Stimulated activated CD8-positive, alpha-beta memory T cell treated with anti-CD3 and anti-CD28 coated beads, Interleukin-7, amount 100 ng/mL, for 24 hours (primary cell): ENCODE measurements around the gene CCL17.

ENCODE experiments used
- DNase-seq: peaks from one replicate; pipeline ENCODE4 v3.0.0-alpha.2; 2020; ENCODE audit warnings: low read depth

Gene CCL17

DNA sequence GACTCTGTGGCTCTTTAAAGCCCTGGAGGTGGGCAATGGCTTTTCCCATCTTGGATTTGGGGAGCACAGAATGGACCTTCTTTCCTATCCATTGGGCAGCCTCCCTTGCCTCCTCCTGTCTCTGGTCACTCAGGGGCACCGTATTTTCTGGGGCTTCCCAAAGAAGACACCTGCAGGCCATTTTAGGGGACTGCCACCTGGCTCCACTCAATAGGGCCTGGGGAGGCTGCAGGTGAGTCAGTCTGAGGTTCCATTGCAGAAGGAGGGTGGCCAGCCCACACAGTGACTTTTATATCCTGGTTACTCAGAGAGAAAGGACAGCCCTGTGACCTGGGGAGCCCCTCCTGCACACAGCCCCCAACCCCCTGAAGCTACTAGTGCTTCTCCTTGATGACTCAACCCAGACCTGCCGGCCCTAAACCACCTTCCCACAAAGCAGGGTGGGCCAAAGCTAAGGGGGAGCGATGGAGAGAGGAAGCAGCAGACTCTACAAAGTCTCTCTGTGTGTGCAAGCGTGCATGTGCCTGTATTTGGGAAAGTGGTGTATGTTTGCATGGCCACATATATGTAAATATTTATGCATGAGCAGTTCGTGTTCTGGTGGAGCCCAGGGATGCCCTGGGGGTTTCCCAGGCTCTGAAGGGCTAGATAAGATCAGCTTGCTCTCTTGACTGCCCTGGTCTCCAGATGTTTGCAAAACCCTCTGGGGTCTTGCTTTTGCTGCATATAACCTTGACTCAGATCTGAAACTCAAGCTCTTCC is 27.3 kb upstream of the CCL17 start:
- DNase-seq, result no peak

DNA sequence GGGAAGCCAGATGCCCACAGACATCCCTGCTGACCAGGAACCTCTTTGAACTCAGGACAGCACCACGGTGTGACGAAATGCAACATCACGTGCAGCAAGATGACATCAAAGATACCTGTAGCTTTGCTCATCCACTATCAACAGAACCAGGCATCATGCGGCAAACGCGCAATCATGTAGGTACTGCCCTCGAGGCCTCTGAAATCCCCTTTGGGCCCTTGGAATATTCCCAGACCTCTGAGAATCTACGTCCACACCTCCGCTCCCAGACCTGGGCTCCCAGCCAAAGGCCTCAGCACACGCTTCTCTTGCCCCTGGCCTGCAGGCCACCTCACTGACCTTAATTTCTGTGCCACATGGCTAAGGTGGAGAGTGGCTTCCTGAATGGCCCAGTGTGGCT is 25.0 kb upstream of the CCL17 start:
- no peak for DNase-seq

DNA sequence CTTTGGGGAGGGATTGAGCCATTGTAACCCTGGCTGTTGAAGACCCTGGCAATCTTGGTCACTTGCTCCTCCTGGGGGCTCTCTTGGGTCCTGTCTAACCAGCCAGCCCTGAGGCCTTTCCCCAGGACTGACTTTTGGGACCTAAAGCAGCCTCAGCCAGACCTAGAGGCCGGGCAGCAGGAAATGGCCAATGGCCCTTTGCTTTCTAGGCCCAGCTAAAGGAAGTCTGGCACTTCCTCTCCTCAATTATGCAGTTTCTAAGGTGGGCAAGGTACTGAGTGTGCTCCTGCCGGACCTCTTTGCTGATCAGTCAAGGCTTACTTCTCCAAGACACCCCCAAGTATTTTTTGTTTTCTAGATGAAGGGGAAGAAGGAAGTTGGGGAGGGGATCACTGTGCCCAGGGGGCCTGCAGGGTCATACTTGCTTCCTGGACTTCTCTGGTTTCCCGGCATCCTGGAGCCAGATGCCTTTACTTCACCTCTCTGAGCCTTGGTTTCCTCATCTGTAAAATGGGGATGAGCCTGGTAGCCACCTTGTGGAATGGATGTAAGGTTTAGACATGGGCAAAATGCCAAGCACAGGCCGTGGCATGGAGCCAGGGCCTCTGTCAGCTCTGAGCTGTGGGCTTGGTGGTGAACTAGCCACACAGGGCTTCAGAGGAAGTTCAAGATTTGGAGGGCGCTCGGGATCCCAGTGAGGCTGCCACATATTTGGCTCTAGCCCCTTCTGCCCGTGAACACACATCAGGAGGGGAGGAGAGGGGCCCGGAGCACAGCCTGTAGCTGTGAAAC is 23.7 kb upstream of the CCL17 start:
- no peak for DNase-seq

DNA sequence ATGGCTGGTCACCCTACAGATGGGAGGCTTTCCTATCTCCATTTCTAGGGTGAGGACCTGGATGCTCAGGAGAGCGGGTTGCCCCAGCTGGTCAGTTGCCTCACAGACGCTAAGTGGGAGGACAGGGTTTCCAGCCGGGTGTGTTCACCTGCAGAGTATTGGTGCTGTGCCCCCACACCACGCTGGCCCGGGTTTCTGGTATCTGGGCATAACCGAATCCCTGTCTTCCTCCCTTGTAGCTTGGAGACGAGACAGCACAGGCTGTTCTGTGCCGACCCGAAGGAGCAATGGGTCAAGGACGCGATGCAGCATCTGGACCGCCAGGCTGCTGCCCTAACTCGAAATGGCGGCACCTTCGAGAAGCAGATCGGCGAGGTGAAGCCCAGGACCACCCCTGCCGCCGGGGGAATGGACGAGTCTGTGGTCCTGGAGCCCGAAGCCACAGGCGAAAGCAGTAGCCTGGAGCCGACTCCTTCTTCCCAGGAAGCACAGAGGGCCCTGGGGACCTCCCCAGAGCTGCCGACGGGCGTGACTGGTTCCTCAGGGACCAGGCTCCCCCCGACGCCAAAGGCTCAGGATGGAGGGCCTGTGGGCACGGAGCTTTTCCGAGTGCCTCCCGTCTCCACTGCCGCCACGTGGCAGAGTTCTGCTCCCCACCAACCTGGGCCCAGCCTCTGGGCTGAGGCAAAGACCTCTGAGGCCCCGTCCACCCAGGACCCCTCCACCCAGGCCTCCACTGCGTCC is 22.6 kb upstream of the CCL17 start:
- no peak for DNase-seq

DNA sequence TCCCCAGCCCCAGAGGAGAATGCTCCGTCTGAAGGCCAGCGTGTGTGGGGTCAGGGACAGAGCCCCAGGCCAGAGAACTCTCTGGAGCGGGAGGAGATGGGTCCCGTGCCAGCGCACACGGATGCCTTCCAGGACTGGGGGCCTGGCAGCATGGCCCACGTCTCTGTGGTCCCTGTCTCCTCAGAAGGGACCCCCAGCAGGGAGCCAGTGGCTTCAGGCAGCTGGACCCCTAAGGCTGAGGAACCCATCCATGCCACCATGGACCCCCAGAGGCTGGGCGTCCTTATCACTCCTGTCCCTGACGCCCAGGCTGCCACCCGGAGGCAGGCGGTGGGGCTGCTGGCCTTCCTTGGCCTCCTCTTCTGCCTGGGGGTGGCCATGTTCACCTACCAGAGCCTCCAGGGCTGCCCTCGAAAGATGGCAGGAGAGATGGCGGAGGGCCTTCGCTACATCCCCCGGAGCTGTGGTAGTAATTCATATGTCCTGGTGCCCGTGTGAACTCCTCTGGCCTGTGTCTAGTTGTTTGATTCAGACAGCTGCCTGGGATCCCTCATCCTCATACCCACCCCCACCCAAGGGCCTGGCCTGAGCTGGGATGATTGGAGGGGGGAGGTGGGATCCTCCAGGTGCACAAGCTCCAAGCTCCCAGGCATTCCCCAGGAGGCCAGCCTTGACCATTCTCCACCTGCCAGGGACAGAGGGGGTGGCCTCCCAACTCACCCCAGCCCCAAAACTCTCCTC is 21.9 kb upstream of the CCL17 start:
- DNase-seq, result no peak

DNA sequence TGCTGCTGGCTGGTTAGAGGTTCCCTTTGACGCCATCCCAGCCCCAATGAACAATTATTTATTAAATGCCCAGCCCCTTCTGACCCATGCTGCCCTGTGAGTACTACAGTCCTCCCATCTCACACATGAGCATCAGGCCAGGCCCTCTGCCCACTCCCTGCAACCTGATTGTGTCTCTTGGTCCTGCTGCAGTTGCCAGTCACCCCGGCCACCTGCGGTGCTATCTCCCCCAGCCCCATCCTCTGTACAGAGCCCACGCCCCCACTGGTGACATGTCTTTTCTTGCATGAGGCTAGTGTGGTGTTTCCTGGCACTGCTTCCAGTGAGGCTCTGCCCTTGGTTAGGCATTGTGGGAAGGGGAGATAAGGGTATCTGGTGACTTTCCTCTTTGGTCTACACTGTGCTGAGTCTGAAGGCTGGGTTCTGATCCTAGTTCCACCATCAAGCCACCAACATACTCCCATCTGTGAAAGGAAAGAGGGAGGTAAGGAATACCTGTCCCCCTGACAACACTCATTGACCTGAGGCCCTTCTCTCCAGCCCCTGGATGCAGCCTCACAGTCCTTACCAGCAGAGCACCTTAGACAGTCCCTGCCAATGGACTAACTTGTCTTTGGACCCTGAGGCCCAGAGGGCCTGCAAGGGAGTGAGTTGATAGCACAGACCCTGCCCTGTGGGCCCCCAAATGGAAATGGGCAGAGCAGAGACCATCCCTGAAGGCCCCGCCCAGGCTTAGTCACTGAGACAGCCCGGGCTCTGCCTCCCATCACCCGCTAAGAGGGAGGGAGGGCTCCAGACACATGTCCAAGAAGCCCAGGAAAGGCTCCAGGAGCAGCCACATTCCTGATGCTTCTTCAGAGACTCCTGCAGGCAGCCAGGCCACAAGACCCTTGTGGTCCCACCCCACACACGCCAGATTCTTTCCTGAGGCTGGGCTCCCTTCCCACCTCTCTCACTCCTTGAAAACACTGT is 21.0 kb upstream of the CCL17 start:
- DNase-seq, result no peak

DNA sequence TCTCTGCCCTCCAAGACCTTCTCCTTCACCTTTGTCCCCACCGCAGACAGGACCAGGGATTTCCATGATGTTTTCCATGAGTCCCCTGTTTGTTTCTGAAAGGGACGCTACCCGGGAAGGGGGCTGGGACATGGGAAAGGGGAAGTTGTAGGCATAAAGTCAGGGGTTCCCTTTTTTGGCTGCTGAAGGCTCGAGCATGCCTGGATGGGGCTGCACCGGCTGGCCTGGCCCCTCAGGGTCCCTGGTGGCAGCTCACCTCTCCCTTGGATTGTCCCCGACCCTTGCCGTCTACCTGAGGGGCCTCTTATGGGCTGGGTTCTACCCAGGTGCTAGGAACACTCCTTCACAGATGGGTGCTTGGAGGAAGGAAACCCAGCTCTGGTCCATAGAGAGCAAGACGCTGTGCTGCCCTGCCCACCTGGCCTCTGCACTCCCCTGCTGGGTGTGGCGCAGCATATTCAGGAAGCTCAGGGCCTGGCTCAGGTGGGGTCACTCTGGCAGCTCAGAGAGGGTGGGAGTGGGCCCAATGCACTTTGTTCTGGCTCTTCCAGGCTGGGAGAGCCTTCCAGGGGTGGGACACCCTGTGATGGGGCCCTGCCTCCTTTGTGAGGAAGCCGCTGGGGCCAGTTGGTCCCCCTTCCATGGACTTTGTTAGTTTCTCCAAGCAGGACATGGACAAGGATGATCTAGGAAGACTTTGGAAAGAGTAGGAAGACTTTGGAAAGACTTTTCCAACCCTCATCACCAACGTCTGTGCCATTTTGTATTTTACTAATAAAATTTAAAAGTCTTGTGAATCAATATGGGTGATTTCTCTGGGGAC is 20.1 kb upstream of the CCL17 start:
- no peak for DNase-seq

DNA sequence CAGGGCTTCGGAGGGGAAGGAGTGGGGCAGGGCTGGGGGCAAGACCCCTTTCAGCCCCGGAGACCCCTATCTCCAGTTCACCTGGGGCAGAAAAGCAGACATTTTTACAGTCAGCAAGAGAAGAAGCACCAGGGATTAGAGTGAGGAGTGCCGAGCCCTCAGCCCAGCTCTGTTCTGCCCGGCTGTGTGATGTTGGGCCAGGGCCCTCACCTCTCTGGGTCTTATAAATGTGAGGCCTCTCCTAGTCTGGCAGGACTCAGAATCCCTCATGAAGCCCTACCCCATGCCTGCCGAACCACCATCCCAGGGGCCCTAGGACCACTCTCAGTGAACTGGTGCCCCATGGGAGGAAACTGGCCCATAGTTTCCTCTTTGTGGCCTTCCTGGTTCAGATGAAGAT is 19.5 kb upstream of the CCL17 start:
- DNase-seq, result no peak

DNA sequence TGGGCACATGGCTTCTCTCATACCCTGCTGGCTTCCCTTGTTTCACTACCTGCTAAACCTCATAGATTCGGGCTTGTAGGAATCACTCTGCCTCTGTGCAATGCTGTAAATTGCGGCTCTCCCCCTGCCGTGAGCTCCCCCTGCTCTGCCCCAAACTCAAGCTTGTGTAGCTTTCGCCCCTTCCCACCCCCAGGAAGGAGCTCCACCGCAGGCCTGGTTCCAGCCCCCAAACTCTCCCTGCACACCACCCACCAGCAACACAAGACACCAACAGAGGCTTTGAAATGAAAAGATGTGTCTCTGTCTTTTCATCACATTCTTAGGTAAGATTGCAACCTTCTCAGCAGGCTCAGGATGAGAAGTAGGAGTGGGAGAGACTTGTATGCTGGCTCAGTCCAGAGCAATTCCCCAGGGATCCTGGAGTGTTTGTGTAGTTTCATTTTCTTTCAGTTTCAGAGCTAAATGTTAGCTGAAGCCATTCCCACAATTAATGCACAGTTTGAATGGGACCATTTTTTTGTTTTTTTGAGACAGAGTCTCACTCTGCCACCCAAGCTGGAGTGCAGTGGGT is 18.1 kb upstream of the CCL17 start:
- DNase-seq, result no peak

DNA sequence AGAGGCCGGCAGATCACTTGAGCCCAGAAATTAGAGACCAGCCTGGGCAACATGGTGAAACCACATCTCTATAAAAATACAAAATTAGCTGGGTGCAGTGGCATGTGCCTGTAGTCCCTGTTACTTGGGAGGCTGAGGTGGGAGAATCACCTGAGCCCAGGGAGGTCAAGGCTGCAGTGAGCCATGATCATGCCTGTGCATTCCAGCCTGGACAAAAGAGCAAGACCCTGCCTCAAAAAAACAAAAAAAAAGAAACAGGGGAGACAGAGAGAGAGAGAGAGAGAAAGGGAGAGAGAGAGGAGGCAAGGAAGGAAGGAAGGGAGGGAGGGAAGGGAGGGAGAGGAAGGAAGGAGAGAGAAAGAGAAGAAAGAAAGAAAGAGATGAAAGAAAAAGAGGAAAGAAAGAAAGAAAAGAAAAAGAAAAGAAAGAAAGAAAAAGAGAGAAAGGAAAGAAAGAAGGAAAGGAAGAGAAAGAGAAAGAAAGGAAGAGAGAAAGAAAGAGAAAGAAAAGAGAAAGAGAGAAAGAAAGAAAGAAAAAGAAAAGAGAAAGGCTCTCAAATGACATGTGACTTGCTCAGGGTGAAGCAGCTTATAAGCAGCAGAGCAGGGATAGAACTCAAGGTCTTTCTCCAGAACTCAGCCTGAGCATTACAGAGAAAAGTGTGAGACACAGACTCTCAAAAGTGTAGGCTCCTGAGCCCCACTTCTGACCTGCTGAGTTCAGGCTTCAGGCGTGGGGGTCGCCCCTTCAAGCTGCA is 16.8 kb upstream of the CCL17 start:
- no peak for DNase-seq

DNA sequence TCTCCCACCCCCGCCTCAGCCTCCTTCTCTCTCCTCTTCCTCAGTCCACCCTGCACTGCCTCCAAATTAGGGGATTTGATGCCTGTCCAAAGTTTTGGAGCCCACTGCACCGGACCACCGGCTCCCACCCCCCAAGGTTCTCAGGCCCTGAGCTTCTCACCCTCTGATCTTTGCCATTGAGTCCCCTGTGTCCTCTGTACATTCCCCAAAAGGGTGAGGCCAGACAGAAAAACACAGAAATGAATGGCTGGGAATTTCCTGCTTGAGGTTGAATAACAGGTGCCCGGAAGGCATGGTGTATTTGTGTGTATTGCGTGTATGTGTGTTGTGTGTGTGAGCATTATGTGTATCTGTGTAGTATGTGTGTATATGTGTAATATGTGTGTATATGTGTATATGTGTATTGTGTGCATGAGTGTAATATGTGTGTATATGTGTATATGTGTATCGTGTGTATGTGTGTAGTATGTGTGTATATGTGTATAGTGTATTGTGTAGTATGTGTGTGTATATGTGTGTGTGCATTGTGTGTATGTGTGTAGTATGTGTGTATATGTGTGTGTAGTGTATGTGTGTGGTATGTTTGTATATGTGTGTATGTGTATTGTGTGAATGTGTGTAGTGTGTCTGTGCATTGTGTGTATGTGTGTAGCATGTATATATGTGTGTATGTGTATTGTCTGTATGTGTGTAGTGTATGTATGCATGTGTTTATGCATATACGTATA is 16.0 kb upstream of the CCL17 start:
- no peak for DNase-seq

DNA sequence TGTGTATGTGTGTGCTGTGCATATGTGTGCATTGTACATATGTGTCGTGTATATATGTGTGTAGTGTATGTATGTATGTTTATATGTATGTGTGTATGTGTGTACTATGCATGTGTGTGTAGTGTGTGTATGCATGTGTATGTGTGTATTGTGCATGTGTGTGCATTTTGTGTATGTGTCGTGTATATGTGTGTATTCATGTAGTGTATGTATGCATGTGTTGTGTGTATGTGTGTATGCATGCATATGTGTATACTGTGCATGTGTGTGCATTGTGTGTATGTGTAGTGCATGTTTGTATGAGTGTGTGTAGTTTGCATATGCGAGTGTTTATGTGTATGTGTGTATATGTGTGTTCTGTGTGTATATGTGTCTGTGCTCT is 15.5 kb upstream of the CCL17 start:
- no peak for DNase-seq

DNA sequence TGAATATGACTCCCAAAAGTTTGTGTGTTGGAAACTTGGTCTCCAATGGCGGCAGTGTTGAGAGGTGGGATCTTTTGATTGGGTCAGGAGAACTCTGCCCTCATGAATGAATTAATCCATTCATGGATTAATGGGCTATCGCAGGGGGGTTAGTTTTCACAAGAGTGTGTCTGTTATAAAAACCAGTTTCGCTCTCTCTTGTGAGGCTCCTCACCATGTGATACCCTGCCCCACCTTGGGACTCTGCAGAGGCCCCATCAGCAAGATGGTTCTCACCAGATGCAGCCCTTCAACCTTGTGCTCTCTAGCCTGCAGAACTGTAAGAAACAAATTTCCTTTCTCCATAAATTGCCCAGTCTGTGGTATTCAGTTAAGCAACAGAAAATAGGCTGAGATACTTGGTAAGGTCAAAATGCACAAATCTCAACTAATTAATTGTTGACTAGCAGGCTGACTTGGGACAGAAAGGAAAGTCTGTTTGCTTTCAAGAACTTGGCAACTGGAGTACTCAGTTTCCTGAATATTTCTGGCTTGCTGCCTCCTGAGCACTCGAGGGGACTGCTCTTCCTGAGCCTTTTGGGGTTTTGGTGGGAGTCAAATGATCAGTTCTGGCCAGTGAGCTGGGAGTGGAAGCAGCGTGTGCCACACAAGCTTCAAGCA is 13.8 kb upstream of the CCL17 start:
- DNase-seq, result no peak

DNA sequence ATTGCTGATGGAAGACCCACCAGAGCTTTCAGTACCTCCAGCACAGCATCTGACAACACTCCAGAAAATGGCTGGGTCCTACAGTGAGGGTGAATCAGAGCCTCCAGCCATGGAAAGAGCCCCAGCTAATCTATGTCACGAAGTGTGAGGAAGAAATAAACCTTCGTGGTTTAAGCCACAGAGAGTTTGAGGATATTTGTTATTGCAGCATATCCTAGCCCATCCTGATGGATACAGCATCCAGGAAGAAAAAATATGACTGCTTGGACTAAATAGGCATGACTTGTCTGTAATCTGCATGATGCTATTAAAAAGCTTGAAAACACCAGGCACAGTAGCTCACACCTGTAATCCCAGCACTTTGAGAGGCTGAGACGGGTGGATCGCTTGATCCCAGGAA is 13.3 kb upstream of the CCL17 start:
- DNase-seq, result no peak

DNA sequence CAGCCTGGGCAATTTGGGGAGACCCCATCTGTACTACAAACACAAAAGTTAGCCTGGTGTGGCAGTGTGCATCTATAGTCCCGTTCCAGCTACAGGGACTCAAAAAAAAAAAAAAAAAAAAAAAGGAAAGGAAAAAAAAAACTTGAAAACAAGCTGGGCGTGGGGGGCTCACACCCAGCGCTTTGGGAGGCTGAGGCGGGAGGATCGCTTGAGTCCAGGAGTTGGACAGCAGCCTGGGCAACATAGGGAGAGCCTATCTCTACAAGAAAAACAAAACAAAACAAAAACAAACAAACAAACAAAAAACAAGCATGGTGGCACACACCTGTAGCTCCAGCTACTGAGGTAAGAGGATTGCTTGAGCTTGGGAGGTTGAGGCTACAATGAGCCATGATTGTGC is 12.9 kb upstream of the CCL17 start:
- DNase-seq, result no peak

DNA sequence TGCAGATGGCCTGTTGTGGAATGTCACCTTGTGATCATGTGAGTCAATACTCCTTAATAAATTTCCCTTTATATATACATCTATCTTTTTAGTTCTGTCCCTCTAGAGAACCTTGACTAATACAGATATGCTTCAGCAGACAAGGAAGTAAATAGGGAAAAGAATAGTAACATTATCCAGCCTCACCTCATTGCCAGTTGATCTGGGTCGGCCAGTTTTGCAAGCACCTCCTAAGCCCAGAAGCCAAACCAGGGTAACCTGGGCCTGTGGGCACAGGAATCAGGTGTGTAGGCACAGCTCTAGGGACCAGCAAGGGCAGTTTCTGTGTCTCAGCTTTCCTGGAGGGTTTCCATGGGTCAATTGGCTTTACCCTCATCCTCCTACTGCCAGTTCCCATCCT is 11.9 kb upstream of the CCL17 start:
- DNase-seq, result no peak

DNA sequence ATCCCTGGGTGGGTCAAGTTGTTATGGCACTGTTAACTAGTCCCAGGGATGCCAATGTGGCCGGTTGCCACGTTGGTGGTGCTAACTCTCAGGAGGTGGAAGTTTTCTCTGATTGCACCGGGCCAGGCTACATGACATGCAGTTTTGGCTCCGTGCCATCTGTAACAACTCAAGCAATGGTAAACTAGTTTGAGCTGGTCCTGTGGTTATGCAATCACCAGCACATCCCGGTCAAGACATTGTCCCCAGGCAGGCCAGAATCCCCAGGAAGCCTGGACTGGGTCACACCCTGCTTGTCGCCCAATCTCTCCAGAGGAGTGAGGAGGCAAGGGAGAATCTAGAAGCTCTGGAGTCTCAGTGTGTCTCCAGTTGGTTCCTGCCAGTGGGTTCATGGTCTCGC is 10.1 kb upstream of the CCL17 start:
- no peak for DNase-seq

DNA sequence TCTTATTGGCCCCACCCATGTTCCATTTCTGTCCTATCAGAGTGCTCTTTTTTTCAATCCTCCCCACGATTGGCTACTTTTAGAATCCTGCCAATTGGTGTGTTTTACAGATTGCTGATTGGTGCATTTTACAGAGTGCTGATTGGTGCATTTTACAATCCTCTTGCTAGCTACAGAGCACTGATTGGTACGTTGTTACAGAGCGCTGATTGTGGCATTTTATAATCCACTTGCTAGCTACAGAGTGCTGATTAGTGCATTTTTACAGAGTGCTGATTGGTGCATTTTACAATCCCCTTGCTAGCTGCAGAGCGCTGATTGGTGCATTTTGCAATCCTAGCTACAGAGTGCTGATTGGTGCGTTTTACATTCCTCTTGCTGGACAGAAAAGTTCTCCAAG is 9.5 kb upstream of the CCL17 start:
- DNase-seq, result no peak
